ENCODE data around the gene EGLN2. TPM values are rescaled to one million over a fixed set of nuclear protein-coding genes. Genes with fewer than 3 reads are reported as not detected.
"Not testable (repeated sequence)": the region's sequence is repeated elsewhere in the genome, so short reads cannot be mapped to it uniquely, and the experiment has no call there.

EGLN2 gene
- total and polyA plus RNA-seq, 9 of the 15 experiments (the other 6 are each of a cell fraction or from before 2014, with no cell fraction given): 9.6 to 114 (median 71.0) TPM

- H3K4me2 ChIP-seq (ENCODE audit: insufficient read depth, low read length); H3K4me3 ChIP-seq; H4K20me1 ChIP-seq (replicated peaks; ENCODE audit: control insufficient read depth, insufficient read depth, low read length); H3K79me2 ChIP-seq (ENCODE audit: control insufficient read depth, insufficient read depth, low read length); ATAC-seq; intact Hi-C loops (cut with micrococcal nuclease); H3K27me3 ChIP-seq (ENCODE audit: control insufficient read depth in 2 of 2, insufficient read depth in 2 of 2, low read length in 2 of 2); H3K9me1 ChIP-seq (ENCODE audit: control insufficient read depth, insufficient read depth, low read length); CTCF ChIA-PET (ENCODE audit: low intra/inter-chr PET ratio); H3K27ac ChIP-seq (ENCODE audit: extremely low read depth, low read depth, low read length); DNase-seq (ENCODE audit: extremely low read depth in 1 of 4, low spot score in 3 of 4); BruUV-seq (replicated peaks); POLR2A ChIA-PET; FAIRE-seq; H3K9me3 ChIP-seq (replicated peaks; ENCODE audit: control insufficient read depth, insufficient read depth, low read depth, low read length); H3K36me3 ChIP-seq (ENCODE audit: control insufficient read depth, insufficient read depth, low read length); in situ Hi-C loops (cut with MboI); TF ChIP-seq TOE1 (CRISPR knock-in tag; IDR thresholded peaks at IDR 0.05; ENCODE audit: borderline replicate concordance, low read depth): not testable (repeated sequence)
- Histone ChIP-seq H3K9ac (ENCODE audit: insufficient read depth in 1 of 2, low read depth in 2 of 2, low read length in 2 of 2) (peak overlapping the region in 1 of 2 experiments; percentile 20; a peak in 1 of 4 replicates), H2AFZ (ENCODE audit: low read depth, low read length) (peak overlapping the region; percentile 44; the same call in 1 of the 2 replicates), H3K4me1 (replicated peaks in 1 of 2; ENCODE audit: control insufficient read depth in 2 of 2, insufficient read depth in 2 of 2, low read length in 2 of 2) (peaks cover 6 to 13% of the 10 kb centered on the region in 2 experiments; a peak in 4 of 5 replicates)
- 20% methylated on average over 1 of the region's 1 CpG for WGBS (ENCODE audit: insufficient coverage, low coverage, missing lambda C conversion rate)
- TF ChIP-seq GATAD2A (IDR thresholded peaks at IDR 0.05): 0 out of 2 replicates have a peak, but pooled peaks have one; percentile 38
- TF ChIP-seq ZNF316 (IDR thresholded peaks at IDR 0.05): peak; percentile 35; the same call in 1 of the 2 replicates
- TF ChIP-seq LARP7 (IDR thresholded peaks at IDR 0.05): 0 out of 2 replicates have a peak, but pooled peaks have one; percentile 30
- TF ChIP-seq HLTF (IDR thresholded peaks at IDR 0.05): peak; percentile 39; the same call in 1 of the 2 replicates
- TF ChIP-seq C11orf30 (IDR thresholded peaks at IDR 0.05; ENCODE audit: low read depth): peak; percentile 75
- TF ChIP-seq MTA1 (IDR thresholded peaks at IDR 0.05; ENCODE audit: borderline replicate concordance): peak; percentile 73; the same call in 1 of the 2 replicates
- TF ChIP-seq ZC3H8 (IDR thresholded peaks at IDR 0.05): 0 out of 2 replicates have a peak, but pooled peaks have one; percentile 39
- peak; percentile 40; the same call in 1 of the 2 replicates for TF ChIP-seq NBN (IDR thresholded peaks at IDR 0.05; ENCODE audit: low read depth)
- TF ChIP-seq ZNF280A (IDR thresholded peaks at IDR 0.05; ENCODE audit: low read depth, partially characterized antibody): peak; percentile 13
- TF ChIP-seq SMARCA5 (IDR thresholded peaks at IDR 0.05): peak; percentile 39; the same call in 1 of the 2 replicates
- peak; percentile 28; the same call in 1 of the 2 replicates for TF ChIP-seq TOE1 (IDR thresholded peaks at IDR 0.05; ENCODE audit: borderline replicate concordance)
- 0 out of 2 replicates have a peak, but pooled peaks have one; percentile 44 for TF ChIP-seq DPF2 (IDR thresholded peaks at IDR 0.05)
- TF ChIP-seq ARHGAP35 (IDR thresholded peaks at IDR 0.05; ENCODE audit: partially characterized antibody): peak; percentile 53
- TF ChIP-seq MLLT1 (IDR thresholded peaks at IDR 0.05): 0 out of 4 replicates have a peak, but pooled peaks of 1 of the 2 experiments have one; percentile 42
- TF ChIP-seq SMARCA4 (IDR thresholded peaks at IDR 0.05): 0 out of 2 replicates have a peak, but pooled peaks have one; percentile 39
- peak; percentile 60 for TF ChIP-seq NFE2 (IDR thresholded peaks at IDR 0.05; ENCODE audit: low read depth)
- TF ChIP-seq ARID1B (IDR thresholded peaks at IDR 0.05): 0 out of 2 replicates have a peak, but pooled peaks have one; percentile 32
- TF ChIP-seq HDAC1 (IDR thresholded peaks at IDR 0.05): peak in 1 of 2 experiments; percentile 56; a peak in 1 of 4 replicates
- TF ChIP-seq ZBTB2 (IDR thresholded peaks at IDR 0.05): 0 out of 2 replicates have a peak, but pooled peaks have one; percentile 29
Measured at GRCh38 chr19:40838477-40838876, 39.5 kb downstream of the EGLN2 start.

Data from K562 (cell line).